Mesenchymal stem cell (in vitro differentiated cells and primary cell): Measurements from ENCODE around the gene DDX39B.
A peak's percentile ranks its signal among the peaks of the same experiment; 100 is the strongest.

Experiments used
- DNase-seq: peaks from one replicate; pipeline ENCODE4 v3.0.0-alpha.2; 2013
- H2AFZ ChIP-seq: one replicate; pipeline ENCODE4 v1.6.1; 2013; ENCODE audit warnings: low read depth, mild to moderate bottlenecking, control low read depth, inconsistent platforms, low read length, moderate library complexity
- H2AK5ac ChIP-seq: 2 replicates; pipeline ENCODE4 v1.6.1; 2013; ENCODE audit warnings: low read length, moderate library complexity, mild to moderate bottlenecking, inconsistent platforms; ENCODE audit not compliant: severe bottlenecking
- H2BK120ac ChIP-seq: one replicate; pipeline ENCODE4 v1.6.1; 2013; ENCODE audit warnings: low read depth, mild to moderate bottlenecking, inconsistent platforms, low read length, moderate library complexity
- H2BK12ac ChIP-seq, 2 experiments: one replicate each; pipeline ENCODE4 v1.6.1; 2013; ENCODE audit warnings: inconsistent platforms in 2 of 2, low read length in 2 of 2, mild to moderate bottlenecking in 2 of 2, moderate library complexity in 2 of 2, control low read depth in 1 of 2
- H2BK15ac ChIP-seq: one replicate; pipeline ENCODE4 v1.6.1; 2013; ENCODE audit warnings: mild to moderate bottlenecking, low read depth, inconsistent platforms; ENCODE audit not compliant: poor library complexity, severe bottlenecking
- H2BK5ac ChIP-seq: 2 replicates; pipeline ENCODE4 v1.6.1; 2013; ENCODE audit warnings: low read depth, mild to moderate bottlenecking, low read length, control low read depth, inconsistent platforms; ENCODE audit not compliant: poor library complexity, severe bottlenecking
- H3K14ac ChIP-seq, 2 experiments: one replicate each; pipeline ENCODE4 v1.6.1; 2013; ENCODE audit warnings: inconsistent platforms in 2 of 2, low read length in 2 of 2, control low read depth in 1 of 2, mild to moderate bottlenecking in 1 of 2, moderate library complexity in 1 of 2
- H3K18ac ChIP-seq, 2 experiments: one replicate each; pipeline ENCODE4 v1.6.1; 2013; ENCODE audit warnings: inconsistent platforms in 2 of 2, low read length in 2 of 2, control low read depth in 1 of 2, low read depth in 1 of 2, mild to moderate bottlenecking in 1 of 2
- H3K23ac ChIP-seq, 2 experiments: one replicate each; pipeline ENCODE4 v1.6.1; 2013; ENCODE audit warnings: inconsistent platforms in 2 of 2, low read length in 2 of 2, mild to moderate bottlenecking in 2 of 2, moderate library complexity in 2 of 2, control low read depth in 1 of 2
- H3K27ac ChIP-seq: 2 replicates; pipeline ENCODE4 v1.5.1; 2013; ENCODE audit warnings: mild to moderate bottlenecking, moderate library complexity, low read length, control low read depth, inconsistent platforms; ENCODE audit not compliant: poor library complexity, severe bottlenecking
- H3K27me3 ChIP-seq, 2 experiments: 2 replicates each; pipeline versions ENCODE4 v1.6.1 to v1.7.0; 2013; ENCODE audit warnings: low read length in 2 of 2, mild to moderate bottlenecking in 2 of 2, moderate library complexity in 2 of 2, control low read depth in 1 of 2, inconsistent platforms in 1 of 2; ENCODE audit not compliant: control insufficient read depth in 1 of 2, insufficient read depth in 1 of 2
- H3K36me3 ChIP-seq, 2 experiments: 2 replicates each; pipeline versions ENCODE4 v1.6.1 to v1.7.0; 2013; ENCODE audit warnings: low read length in 2 of 2, control low read depth in 1 of 2, inconsistent platforms in 1 of 2, low read depth in 1 of 2, mild to moderate bottlenecking in 1 of 2; ENCODE audit not compliant: insufficient read depth in 2 of 2, control insufficient read depth in 1 of 2
- H3K4ac ChIP-seq, 2 experiments: one replicate each; pipeline ENCODE4 v1.6.1; 2013; ENCODE audit warnings: inconsistent platforms in 2 of 2, low read length in 2 of 2, mild to moderate bottlenecking in 2 of 2, moderate library complexity in 2 of 2, control low read depth in 1 of 2, low read depth in 1 of 2
- H3K4me1 ChIP-seq: 2 replicates; pipeline ENCODE4 v1.6.1; 2013; ENCODE audit warnings: low read depth, low read length, control low read depth; ENCODE audit not compliant: control insufficient read depth, insufficient read depth
- H3K4me2 ChIP-seq: 2 replicates; pipeline ENCODE4 v1.6.1; 2013; ENCODE audit warnings: low read length, mild to moderate bottlenecking, inconsistent platforms; ENCODE audit not compliant: poor library complexity, severe bottlenecking
- H3K4me3 ChIP-seq, 2 experiments: 2 replicates each; pipeline versions ENCODE4 v1.5.1 to v1.7.0; 2013; ENCODE audit warnings: low read length in 2 of 2, mild to moderate bottlenecking in 2 of 2, control low read depth in 1 of 2, low read depth in 1 of 2; ENCODE audit not compliant: insufficient read depth in 1 of 2
- H3K79me1 ChIP-seq: replicated peaks from 2 replicates; pipeline ENCODE4 v1.6.1; 2013; ENCODE audit warnings: mild to moderate bottlenecking, control low read depth, low read length, inconsistent platforms; ENCODE audit not compliant: poor library complexity, severe bottlenecking
- H3K9ac ChIP-seq: 2 replicates; pipeline ENCODE4 v1.7.0; 2013; ENCODE audit warnings: mild to moderate bottlenecking, low read length, moderate library complexity
- H3K9me3 ChIP-seq: 2 replicates; pipeline ENCODE4 v1.7.0; 2013; ENCODE audit warnings: mild to moderate bottlenecking, low read length; ENCODE audit not compliant: control insufficient read depth
- H4K8ac ChIP-seq: one replicate; pipeline ENCODE4 v1.6.1; 2013; ENCODE audit warnings: inconsistent platforms, mild to moderate bottlenecking, low read length, moderate library complexity
- H4K91ac ChIP-seq: one replicate; pipeline ENCODE4 v1.6.1; 2013; ENCODE audit warnings: mild to moderate bottlenecking, low read length, inconsistent platforms
- WGBS: methylation state at CpG from one replicate; pipeline ENCODE4 v1.1.7; 2013; ENCODE audit warnings: mixed read lengths; 5-methylcytosine and 5-hydroxymethylcytosine counted together

Gene DDX39B

DNA sequence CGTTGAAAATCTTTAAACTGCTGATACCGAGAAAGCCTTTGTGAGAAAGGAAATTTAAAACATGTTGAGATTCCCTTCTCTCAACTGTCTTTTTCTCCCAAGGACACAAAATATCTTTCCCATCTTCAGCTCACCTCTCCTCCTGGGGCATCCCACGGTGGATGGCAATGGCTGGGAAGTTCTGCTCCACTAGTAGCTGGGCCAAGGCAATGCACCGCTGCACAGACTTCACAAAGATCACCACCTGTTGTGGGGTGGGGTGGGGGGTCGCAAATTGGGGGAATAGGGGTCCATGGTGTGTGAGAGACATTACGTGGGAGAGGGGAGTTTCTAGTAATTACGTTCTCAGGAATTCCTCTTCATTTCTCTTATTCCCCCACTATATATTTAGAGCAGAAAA, 10.6 kb downstream of the DDX39B start:
- 98% methylated on average over 4 of the region's 7 CpGs for WGBS

GRCh38 chr6:31530659-31531058, 11.1 kb downstream of the DDX39B start:
- Histone ChIP-seq H3K4me1 (peaks cover 13% of the 10 kb centered on the region), H2BK120ac (no peak overlapping the region), H3K9me3 (no peaks in the 10 kb centered on the region), H3K9ac (no peak overlapping the region), H3K27me3 (no peaks in the 10 kb centered on the region), H2BK15ac (no peak overlapping the region), H3K36me3 (peaks cover 64 to 67% of the 10 kb centered on the region in 2 experiments), H3K4ac (no peak overlapping the region), H2AK5ac (no peak overlapping the region), H3K14ac (no peak overlapping the region), H3K18ac (no peak overlapping the region), H3K79me1 (peaks cover 30% of the 10 kb centered on the region), H2BK5ac (no peak overlapping the region), H3K4me2 (no peak overlapping the region), H2AFZ (no peak overlapping the region), H3K4me3 (no peak overlapping the region), H3K23ac (no peak overlapping the region), H3K27ac (no peak overlapping the region), H4K8ac (no peak overlapping the region), H2BK12ac (no peak overlapping the region), H4K91ac (no peak overlapping the region)
- WGBS, result 97% methylated on average over 5 of the region's 6 CpGs
- no peak for DNase-seq

More for the DNA sequence above, 10.6 kb downstream of the DDX39B start:
- Histone ChIP-seq H3K14ac (no peak overlapping the region), H4K91ac (no peak overlapping the region), H3K27ac (no peak overlapping the region), H3K79me1 (peaks cover 30% of the 10 kb centered on the region), H3K27me3 (no peaks in the 10 kb centered on the region), H2BK12ac (no peak overlapping the region), H3K4me3 (no peak overlapping the region), H3K4me1 (peaks cover 8% of the 10 kb centered on the region), H2BK5ac (no peak overlapping the region), H3K36me3 (peaks cover 62 to 69% of the 10 kb centered on the region in 2 experiments), H4K8ac (no peak overlapping the region), H3K4me2 (no peak overlapping the region), H2AFZ (no peak overlapping the region), H3K9ac (no peak overlapping the region), H2AK5ac (no peak overlapping the region), H3K23ac (no peak overlapping the region), H2BK15ac (no peak overlapping the region), H3K18ac (no peak overlapping the region), H2BK120ac (no peak overlapping the region), H3K9me3 (no peaks in the 10 kb centered on the region), H3K4ac (no peak overlapping the region)
- DNase-seq, result no peak

DNA sequence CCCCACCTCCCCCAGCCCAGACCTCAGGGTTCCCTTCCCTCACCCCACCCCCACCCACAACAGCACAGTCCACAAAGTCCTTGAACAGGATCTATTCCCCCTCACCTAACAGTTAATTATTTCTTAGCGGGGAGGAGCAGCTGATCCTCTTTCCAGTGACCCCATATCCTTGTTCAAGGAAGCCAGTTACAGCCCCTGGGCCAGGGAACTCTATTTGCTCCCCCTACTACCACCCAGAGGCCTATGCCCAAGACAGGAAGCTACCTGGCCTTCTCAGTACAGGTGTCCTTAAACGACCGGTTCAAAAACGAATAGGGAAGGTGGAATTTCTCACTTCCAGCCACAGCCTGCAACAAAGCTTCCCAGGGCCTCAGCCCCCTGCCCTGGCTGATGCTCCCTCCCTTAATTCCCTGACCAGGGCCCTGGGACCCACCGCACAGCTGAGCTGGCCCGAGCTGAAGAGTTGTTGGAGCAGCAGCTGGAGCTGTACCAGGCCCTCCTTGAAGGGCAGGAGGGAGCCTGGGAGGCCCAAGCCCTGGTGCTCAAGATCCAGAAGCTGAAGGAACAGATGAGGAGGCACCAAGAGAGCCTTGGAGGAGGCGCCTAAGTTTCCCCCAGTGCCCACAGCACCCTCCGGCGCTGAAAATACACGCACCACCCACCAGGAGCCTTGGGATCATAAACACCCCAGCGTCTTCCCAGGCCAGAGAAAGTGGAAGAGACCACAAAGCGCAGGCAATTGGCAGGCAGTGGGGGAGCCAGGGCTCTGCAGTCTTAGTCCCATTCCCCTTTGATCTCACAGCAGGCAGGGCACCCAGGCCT, 12.3 kb downstream of the DDX39B start:
- H2BK15ac ChIP-seq, result no peak overlapping the region
- no peak overlapping the region for H2AFZ ChIP-seq
- no peak overlapping the region for H3K18ac ChIP-seq
- H3K4me1 ChIP-seq, result peaks cover 13% of the 10 kb centered on the region
- H3K36me3 ChIP-seq, result peaks cover 52 to 59% of the 10 kb centered on the region in 2 experiments
- H3K27me3 ChIP-seq, result no peaks in the 10 kb centered on the region
- peaks cover 23% of the 10 kb centered on the region for H3K79me1 ChIP-seq
- WGBS, result 69% methylated on average over 12 of the region's 12 CpGs
- no peak overlapping the region for H4K8ac ChIP-seq
- H3K9ac ChIP-seq, result no peak overlapping the region
- H3K23ac ChIP-seq, result no peak overlapping the region
- no peak overlapping the region for H2BK5ac ChIP-seq
- no peak overlapping the region for H3K14ac ChIP-seq
- no peak overlapping the region for H3K4me3 ChIP-seq
- no peaks in the 10 kb centered on the region for H3K9me3 ChIP-seq
- H3K4me2 ChIP-seq, result no peak overlapping the region
- H3K27ac ChIP-seq, result peak overlapping the region; percentile 20
- no peak overlapping the region for H3K4ac ChIP-seq
- no peak overlapping the region for H2BK120ac ChIP-seq
- H2BK12ac ChIP-seq, result no peak overlapping the region
- H2AK5ac ChIP-seq, result no peak overlapping the region
- DNase-seq, result no peak
- H4K91ac ChIP-seq, result no peak overlapping the region

GRCh38 chr6:31528821-31529328, 12.9 kb downstream of the DDX39B start, which contains the start of gene MCCD1:
Gene MCCD1, plus strand, starts transcription at chr6:31528962. Its CDS starts 53 bp downstream, at chr6:31529015.
- H2BK120ac ChIP-seq, result no peak within 1 kb of the TSS
- H3K9me3 ChIP-seq, result no peaks in the 10 kb centered on the region
- no peak within 1 kb of the TSS for H2AK5ac ChIP-seq
- no peak for DNase-seq
- H3K4me2 ChIP-seq, result no peak within 1 kb of the TSS
- H3K9ac ChIP-seq, result no peak within 1 kb of the TSS
- H3K4me3 ChIP-seq, result no peak within 1 kb of the TSS
- H2AFZ ChIP-seq, result no peak within 1 kb of the TSS
- H2BK5ac ChIP-seq, result no peak within 1 kb of the TSS
- no peak within 1 kb of the TSS for H3K4ac ChIP-seq
- H3K79me1 ChIP-seq, result peaks cover 17% of the 10 kb centered on the region
- no peak within 1 kb of the TSS for H2BK15ac ChIP-seq
- no peaks in the 10 kb centered on the region for H3K27me3 ChIP-seq
- H3K23ac ChIP-seq, result no peak within 1 kb of the TSS
- H3K18ac ChIP-seq, result no peak within 1 kb of the TSS
- no peak within 1 kb of the TSS for H3K14ac ChIP-seq
- H4K91ac ChIP-seq, result no peak within 1 kb of the TSS
- H3K36me3 ChIP-seq, result peaks cover 46 to 52% of the 10 kb centered on the region in 2 experiments
- WGBS, result 92% methylated on average over 7 of the region's 7 CpGs
- H3K27ac ChIP-seq, result peak within 1 kb of the TSS; percentile 20
- no peak within 1 kb of the TSS for H4K8ac ChIP-seq
- H3K4me1 ChIP-seq, result peaks cover 13% of the 10 kb centered on the region
- H2BK12ac ChIP-seq, result no peak within 1 kb of the TSS
